ENCODE results near the gene RAD21L1.

DNA sequence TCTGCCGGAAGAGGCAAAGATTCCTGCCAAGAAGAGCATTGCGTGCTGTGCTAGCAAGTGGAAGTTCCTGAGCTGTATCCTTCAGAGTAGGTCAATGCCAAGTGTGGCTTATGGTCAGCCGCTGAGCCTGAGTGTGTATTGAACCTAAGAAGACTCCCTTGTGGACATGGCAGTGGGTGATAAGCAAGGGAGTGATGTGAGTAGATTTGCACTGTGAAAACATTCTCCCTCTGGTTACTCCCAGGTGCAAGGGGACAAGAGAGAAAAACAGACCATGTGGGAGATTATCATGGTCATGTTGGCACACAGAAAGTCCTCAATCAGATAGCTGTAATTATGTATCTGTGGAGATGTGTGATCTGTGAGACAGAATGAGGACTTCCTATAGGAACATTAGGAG is 35.0 kb upstream of the RAD21L1 start:
- TF ChIP-seq GABPA (IDR thresholded peaks at IDR 0.05; ENCODE audit: borderline replicate concordance, insufficient read depth, low read length) (no peak), TAF1 (IDR thresholded peaks at IDR 0.05; ENCODE audit: low read depth, low read length) (no peak), EGR1 (IDR thresholded peaks at IDR 0.05; ENCODE audit: borderline replicate concordance, low read depth, low read length) (no peak), RAD21 (IDR thresholded peaks at IDR 0.05 in 1 of 2, conservative IDR thresholded peaks at IDR 0.05 in 1 of 2; ENCODE audit: low read depth in 2 of 2, low read length in 2 of 2) (no peak), BRCA1 (IDR thresholded peaks at IDR 0.05; ENCODE audit: low read depth, low read length) (no peak)
- TF ChIP-seq, protein P1, sequence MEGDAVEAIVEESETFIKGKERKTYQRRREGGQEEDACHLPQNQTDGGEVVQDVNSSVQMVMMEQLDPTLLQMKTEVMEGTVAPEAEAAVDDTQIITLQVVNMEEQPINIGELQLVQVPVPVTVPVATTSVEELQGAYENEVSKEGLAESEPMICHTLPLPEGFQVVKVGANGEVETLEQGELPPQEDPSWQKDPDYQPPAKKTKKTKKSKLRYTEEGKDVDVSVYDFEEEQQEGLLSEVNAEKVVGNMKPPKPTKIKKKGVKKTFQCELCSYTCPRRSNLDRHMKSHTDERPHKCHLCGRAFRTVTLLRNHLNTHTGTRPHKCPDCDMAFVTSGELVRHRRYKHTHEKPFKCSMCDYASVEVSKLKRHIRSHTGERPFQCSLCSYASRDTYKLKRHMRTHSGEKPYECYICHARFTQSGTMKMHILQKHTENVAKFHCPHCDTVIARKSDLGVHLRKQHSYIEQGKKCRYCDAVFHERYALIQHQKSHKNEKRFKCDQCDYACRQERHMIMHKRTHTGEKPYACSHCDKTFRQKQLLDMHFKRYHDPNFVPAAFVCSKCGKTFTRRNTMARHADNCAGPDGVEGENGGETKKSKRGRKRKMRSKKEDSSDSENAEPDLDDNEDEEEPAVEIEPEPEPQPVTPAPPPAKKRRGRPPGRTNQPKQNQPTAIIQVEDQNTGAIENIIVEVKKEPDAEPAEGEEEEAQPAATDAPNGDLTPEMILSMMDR (IDR thresholded peaks at IDR 0.05; ENCODE audit: control extremely low read depth in 1 of 3, insufficient read depth in 1 of 3, low read depth in 1 of 3, low read length in 3 of 3): no peak

All from H1 (cell line).